ENCODE results near the gene SCFD1.

GRCh38 chr14:30692669-30693068, 70.5 kb downstream of the SCFD1 start:
- no peak for TF ChIP-seq CTCF (IDR thresholded peaks at IDR 0.05; ENCODE audit: insufficient read depth, low read length, poor library complexity, severe bottlenecking)
- TF ChIP-seq EZH2phosphoT487 (conservative IDR thresholded peaks at IDR 0.05; ENCODE audit: low read length): no peak
